ENCODE results near the gene BUB1. TPM values are rescaled to one million over a fixed set of nuclear protein-coding genes. Genes with fewer than 3 reads are reported as not detected.
A peak's percentile ranks its signal among the peaks of the same experiment; 100 is the strongest.

BUB1 gene
- total and polyA plus RNA-seq, 2 experiments from 2014 or later: 13.0 to 21.3 TPM

DNA sequence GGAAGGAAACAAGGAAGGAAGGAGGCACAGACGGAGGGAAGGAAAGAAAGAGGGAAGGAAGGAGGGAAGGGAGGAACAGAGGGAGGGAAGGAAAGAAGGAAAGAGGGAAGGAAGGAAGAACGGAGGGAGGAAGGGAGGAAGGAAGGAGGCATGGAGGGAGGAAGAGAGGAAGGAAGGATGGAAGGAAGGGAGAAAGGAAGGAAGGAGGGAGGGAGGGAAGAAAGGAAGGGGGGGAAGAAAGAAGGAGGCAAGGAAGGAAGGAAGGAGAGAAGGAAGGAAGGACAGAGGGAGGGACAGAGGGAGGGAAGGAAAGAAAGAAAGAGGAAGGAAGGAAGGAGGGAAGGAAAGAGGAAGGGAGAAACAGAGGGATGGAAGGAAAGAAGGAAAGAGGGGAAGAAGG is 47.0 kb upstream of the BUB1 start:
- Histone ChIP-seq H3K79me2 (ENCODE audit: insufficient read depth) (no peaks in the 10 kb centered on the region), H3K27me3 (replicated peaks; ENCODE audit: insufficient read depth) (peaks cover 70% of the 10 kb centered on the region), H3K9me3 (ENCODE audit: low read depth) (no peaks in the 10 kb centered on the region), H2AFZ (no peak overlapping the region), H3F3A (ENCODE audit: insufficient read depth) (no peaks in the 10 kb centered on the region), H3K9ac (no peak overlapping the region), H4K20me1 (ENCODE audit: insufficient read depth) (no peaks in the 10 kb centered on the region), H3K4me3 (no peak overlapping the region), H3K36me3 (ENCODE audit: low read depth) (no peaks in the 10 kb centered on the region), H3K4me2 (ENCODE audit: unreplicated experiment) (no peak overlapping the region), H3K27ac (no peak overlapping the region), H3K4me1 (ENCODE audit: insufficient read depth) (no peaks in the 10 kb centered on the region), H3K9me2 (ENCODE audit: insufficient read depth) (no peaks in the 10 kb centered on the region)
- in situ Hi-C loops (cut with MboI): no loop called here
- no peak for DNase-seq
- no peak for TF ChIP-seq EZH2phosphoT487 (IDR thresholded peaks at IDR 0.05; ENCODE audit: insufficient read depth, low read depth)
- no peak for TF ChIP-seq EZH2 (IDR thresholded peaks at IDR 0.05; ENCODE audit: insufficient read depth, poor library complexity, severe bottlenecking)
- 15 to 79% methylated on average over 2 of the region's 2 CpGs for WGBS, 2 experiments (ENCODE audit: low coverage in 1 of 2, low lambda C conversion rate in 2 of 2, missing lambda C conversion rate in 2 of 2)

DNA sequence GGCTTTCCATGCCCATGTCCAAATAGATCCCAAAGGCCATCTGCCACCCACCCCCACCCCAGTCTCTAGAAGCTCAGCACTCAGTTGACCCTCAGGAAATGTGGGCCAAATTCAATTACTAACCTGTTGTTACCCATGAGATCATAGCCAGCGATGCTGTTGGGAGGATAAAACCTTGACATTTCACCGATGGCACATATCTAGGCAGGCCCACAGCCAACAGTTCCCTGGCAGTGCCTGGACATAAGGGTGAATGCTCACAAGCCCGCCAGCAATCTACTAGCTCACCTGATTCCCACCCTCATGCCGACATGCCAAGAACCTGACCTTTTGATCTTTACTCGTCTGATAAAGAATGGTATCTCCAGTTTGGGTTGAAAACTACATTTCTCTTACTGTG is 42.7 kb upstream of the BUB1 start:
- peaks cover 58% of the 10 kb centered on the region for H3K27me3 ChIP-seq (replicated peaks; ENCODE audit: insufficient read depth)
- WGBS, 2 experiments (ENCODE audit: low coverage in 1 of 2, low lambda C conversion rate in 2 of 2, missing lambda C conversion rate in 2 of 2): 73 to 75% methylated on average over 5 of the region's 5 CpGs
- no peaks in the 10 kb centered on the region for H4K20me1 ChIP-seq (ENCODE audit: insufficient read depth)
- no peak overlapping the region for H3K9ac ChIP-seq
- H3K79me2 ChIP-seq (ENCODE audit: insufficient read depth): no peaks in the 10 kb centered on the region
- no peak for TF ChIP-seq EZH2phosphoT487 (IDR thresholded peaks at IDR 0.05; ENCODE audit: insufficient read depth, low read depth)
- TF ChIP-seq EZH2 (IDR thresholded peaks at IDR 0.05; ENCODE audit: insufficient read depth, poor library complexity, severe bottlenecking): no peak
- in situ Hi-C loops (cut with MboI): no loop called here
- no peak overlapping the region for H3K4me2 ChIP-seq (ENCODE audit: unreplicated experiment)
- H3K9me3 ChIP-seq (ENCODE audit: low read depth): no peaks in the 10 kb centered on the region
- DNase-seq: no peak
- H3K4me3 ChIP-seq: no peak overlapping the region
- H3K9me2 ChIP-seq (ENCODE audit: insufficient read depth): no peaks in the 10 kb centered on the region
- H3F3A ChIP-seq (ENCODE audit: insufficient read depth): no peaks in the 10 kb centered on the region; the same call in 1 of the 2 replicates
- peaks cover 15% of the 10 kb centered on the region for H3K4me1 ChIP-seq (ENCODE audit: insufficient read depth)
- no peaks in the 10 kb centered on the region for H3K36me3 ChIP-seq (ENCODE audit: low read depth)
- no peak overlapping the region for H3K27ac ChIP-seq
- H2AFZ ChIP-seq: no peak overlapping the region

GRCh38 chr2:110718990-110719389 is 41.1 kb upstream of the BUB1 start:
- Histone ChIP-seq H3K79me2 (ENCODE audit: insufficient read depth) (no peaks in the 10 kb centered on the region), H3K4me2 (ENCODE audit: unreplicated experiment) (no peak overlapping the region), H3K36me3 (ENCODE audit: low read depth) (no peaks in the 10 kb centered on the region), H3K27me3 (replicated peaks; ENCODE audit: insufficient read depth) (peaks cover 66% of the 10 kb centered on the region), H3K9me2 (ENCODE audit: insufficient read depth) (no peaks in the 10 kb centered on the region), H3K9me3 (ENCODE audit: low read depth) (no peaks in the 10 kb centered on the region), H3K4me3 (no peak overlapping the region), H3K4me1 (ENCODE audit: insufficient read depth) (peaks cover 15% of the 10 kb centered on the region), H4K20me1 (ENCODE audit: insufficient read depth) (no peaks in the 10 kb centered on the region), H2AFZ (no peak overlapping the region), H3F3A (ENCODE audit: insufficient read depth) (no peaks in the 10 kb centered on the region; the same call in 1 of the 2 replicates), H3K9ac (no peak overlapping the region), H3K27ac (no peak overlapping the region)
- WGBS, 2 experiments (ENCODE audit: low coverage in 1 of 2, low lambda C conversion rate in 2 of 2, missing lambda C conversion rate in 2 of 2): 0 to 2% methylated on average over 2 of the region's 2 CpGs
- TF ChIP-seq EZH2phosphoT487 (IDR thresholded peaks at IDR 0.05; ENCODE audit: insufficient read depth, low read depth) (no peak), EZH2 (IDR thresholded peaks at IDR 0.05; ENCODE audit: insufficient read depth, poor library complexity, severe bottlenecking) (no peak)
- DNase-seq: peak; percentile 8
- in situ Hi-C loops (cut with MboI): no loop called here

DNA sequence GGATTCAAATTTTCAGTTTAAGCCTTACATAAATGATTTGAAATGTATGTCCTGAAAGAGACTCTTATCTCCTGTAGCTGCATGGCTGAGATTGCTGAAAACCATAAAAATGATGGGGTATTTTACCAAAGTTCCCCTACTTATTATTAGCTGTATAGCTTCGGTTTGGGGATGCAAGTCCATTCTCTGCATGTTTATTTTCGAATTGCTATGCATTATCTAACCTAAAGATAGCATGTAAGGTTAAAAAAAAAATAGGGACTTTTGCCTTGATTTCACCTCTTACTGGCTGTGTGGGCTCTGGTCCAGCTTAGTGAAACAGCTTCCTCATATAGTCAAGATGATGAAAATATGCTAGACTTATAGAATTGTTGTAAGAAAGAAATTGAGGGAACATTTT is 40.5 kb upstream of the BUB1 start:
- Histone ChIP-seq H3K9me2 (ENCODE audit: insufficient read depth) (no peaks in the 10 kb centered on the region), H3K9ac (no peak overlapping the region), H3K4me1 (ENCODE audit: insufficient read depth) (peaks cover 15% of the 10 kb centered on the region), H2AFZ (no peak overlapping the region), H3K27ac (no peak overlapping the region), H3K36me3 (ENCODE audit: low read depth) (no peaks in the 10 kb centered on the region), H3F3A (ENCODE audit: insufficient read depth) (no peaks in the 10 kb centered on the region; the same call in 1 of the 2 replicates), H3K4me3 (no peak overlapping the region), H3K9me3 (ENCODE audit: low read depth) (no peaks in the 10 kb centered on the region), H3K79me2 (ENCODE audit: insufficient read depth) (no peaks in the 10 kb centered on the region), H4K20me1 (ENCODE audit: insufficient read depth) (no peaks in the 10 kb centered on the region), H3K4me2 (ENCODE audit: unreplicated experiment) (no peak overlapping the region), H3K27me3 (replicated peaks; ENCODE audit: insufficient read depth) (peaks cover 67% of the 10 kb centered on the region)
- TF ChIP-seq EZH2phosphoT487 (IDR thresholded peaks at IDR 0.05; ENCODE audit: insufficient read depth, low read depth): no peak
- TF ChIP-seq EZH2 (IDR thresholded peaks at IDR 0.05; ENCODE audit: insufficient read depth, poor library complexity, severe bottlenecking): no peak
- WGBS, 2 experiments (ENCODE audit: low coverage in 1 of 2, low lambda C conversion rate in 2 of 2, missing lambda C conversion rate in 2 of 2): 52 to 69% methylated on average over 2 of the region's 2 CpGs
- in situ Hi-C loops (cut with MboI): no loop called here
- DNase-seq: no peak

DNA sequence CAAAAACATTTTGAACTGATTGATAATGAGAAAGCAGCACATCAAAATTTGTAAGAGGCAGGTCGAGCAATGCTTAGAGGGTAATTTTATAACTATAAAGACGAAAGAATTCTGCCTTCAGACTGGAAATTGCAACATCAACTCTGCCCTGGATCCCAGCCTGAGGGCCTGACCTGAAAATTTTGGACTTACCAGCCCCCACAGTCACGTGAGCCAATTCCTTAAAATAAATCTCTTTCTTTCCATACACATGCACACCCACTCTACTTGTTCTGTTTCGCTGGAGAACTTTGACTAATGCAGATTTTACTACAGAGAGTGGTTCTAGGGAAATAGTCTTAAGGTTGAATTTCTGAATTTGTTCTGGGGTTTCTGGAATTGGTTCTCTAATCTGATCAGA is 39.9 kb upstream of the BUB1 start:
- Histone ChIP-seq H2AFZ (no peak overlapping the region), H3K9me2 (ENCODE audit: insufficient read depth) (no peaks in the 10 kb centered on the region), H3K4me1 (ENCODE audit: insufficient read depth) (peaks cover 15% of the 10 kb centered on the region), H3K27me3 (replicated peaks; ENCODE audit: insufficient read depth) (peaks cover 60% of the 10 kb centered on the region), H3K9me3 (ENCODE audit: low read depth) (no peaks in the 10 kb centered on the region), H3K9ac (no peak overlapping the region), H3K4me3 (no peak overlapping the region), H4K20me1 (ENCODE audit: insufficient read depth) (no peaks in the 10 kb centered on the region), H3F3A (ENCODE audit: insufficient read depth) (no peaks in the 10 kb centered on the region; the same call in 1 of the 2 replicates), H3K27ac (no peak overlapping the region), H3K79me2 (ENCODE audit: insufficient read depth) (no peaks in the 10 kb centered on the region), H3K4me2 (ENCODE audit: unreplicated experiment) (no peak overlapping the region), H3K36me3 (ENCODE audit: low read depth) (no peaks in the 10 kb centered on the region)
- DNase-seq: peak; percentile 23
- in situ Hi-C loops (cut with MboI): no loop called here
- WGBS, 2 experiments (ENCODE audit: low coverage in 1 of 2, low lambda C conversion rate in 2 of 2, missing lambda C conversion rate in 2 of 2): 38 to 45% methylated on average over 4 of the region's 4 CpGs
- no peak for TF ChIP-seq EZH2 (IDR thresholded peaks at IDR 0.05; ENCODE audit: insufficient read depth, poor library complexity, severe bottlenecking)
- TF ChIP-seq EZH2phosphoT487 (IDR thresholded peaks at IDR 0.05; ENCODE audit: insufficient read depth, low read depth): no peak

All from GM23248 (cell line).